ENCODE results near the gene MDFI.

DNA sequence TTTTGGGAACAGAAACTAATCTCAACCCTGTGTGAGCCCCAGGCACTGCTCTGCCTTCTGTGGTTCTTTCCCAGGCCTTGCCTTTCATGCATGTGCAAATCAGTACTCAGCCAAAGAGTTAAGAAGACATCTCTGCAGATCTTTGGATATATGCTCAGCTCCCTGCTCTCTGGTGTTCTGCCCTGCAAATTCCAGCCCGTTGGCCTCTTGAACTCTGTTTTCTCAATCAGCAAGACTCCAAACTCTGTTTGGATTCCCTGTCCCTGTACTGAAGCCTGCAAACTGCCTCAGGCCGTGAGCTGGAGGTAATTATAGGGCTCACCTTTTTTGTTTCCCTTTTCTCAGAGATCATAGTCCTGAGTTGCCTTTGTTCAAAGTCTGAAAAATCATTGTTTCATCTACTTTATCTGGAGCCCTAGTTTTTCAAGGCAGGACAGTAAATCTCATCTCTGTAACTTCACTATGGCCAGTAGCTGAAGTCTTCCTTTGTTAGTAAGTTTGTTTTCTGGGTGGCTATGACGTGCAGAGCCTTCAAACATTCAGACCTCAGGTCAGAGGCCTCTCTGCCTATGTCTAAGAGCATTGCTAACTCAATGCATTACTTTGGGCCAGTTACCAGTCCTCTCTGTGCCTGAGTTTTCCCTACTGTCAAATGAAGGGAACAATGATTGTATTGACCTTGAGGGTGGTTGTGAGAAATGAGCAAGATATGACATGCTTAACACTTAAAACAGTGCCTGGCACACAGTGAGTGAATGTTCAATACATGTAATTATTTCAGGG lies 15.9 kb upstream of the MDFI start:
- TF ChIP-seq, protein P1, sequence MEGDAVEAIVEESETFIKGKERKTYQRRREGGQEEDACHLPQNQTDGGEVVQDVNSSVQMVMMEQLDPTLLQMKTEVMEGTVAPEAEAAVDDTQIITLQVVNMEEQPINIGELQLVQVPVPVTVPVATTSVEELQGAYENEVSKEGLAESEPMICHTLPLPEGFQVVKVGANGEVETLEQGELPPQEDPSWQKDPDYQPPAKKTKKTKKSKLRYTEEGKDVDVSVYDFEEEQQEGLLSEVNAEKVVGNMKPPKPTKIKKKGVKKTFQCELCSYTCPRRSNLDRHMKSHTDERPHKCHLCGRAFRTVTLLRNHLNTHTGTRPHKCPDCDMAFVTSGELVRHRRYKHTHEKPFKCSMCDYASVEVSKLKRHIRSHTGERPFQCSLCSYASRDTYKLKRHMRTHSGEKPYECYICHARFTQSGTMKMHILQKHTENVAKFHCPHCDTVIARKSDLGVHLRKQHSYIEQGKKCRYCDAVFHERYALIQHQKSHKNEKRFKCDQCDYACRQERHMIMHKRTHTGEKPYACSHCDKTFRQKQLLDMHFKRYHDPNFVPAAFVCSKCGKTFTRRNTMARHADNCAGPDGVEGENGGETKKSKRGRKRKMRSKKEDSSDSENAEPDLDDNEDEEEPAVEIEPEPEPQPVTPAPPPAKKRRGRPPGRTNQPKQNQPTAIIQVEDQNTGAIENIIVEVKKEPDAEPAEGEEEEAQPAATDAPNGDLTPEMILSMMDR (conservative IDR thresholded peaks at IDR 0.05; ENCODE audit: low read depth, low read length): no peak
- no peak for TF ChIP-seq EZH2phosphoT487 (IDR thresholded peaks at IDR 0.05; ENCODE audit: borderline replicate concordance, low read length)

Data from PC-3 (cell line).